Duodenal mucosa (tissue), 2 donors: ENCODE data around the gene VTCN1.
"Not testable (repeated sequence)": the region's sequence is repeated elsewhere in the genome, so short reads cannot be mapped to it uniquely, and the experiment has no call there.

ENCODE experiments used
- H3K27ac ChIP-seq: one replicate; pipeline ENCODE4 v1.7.0; 2013; ENCODE audit warnings: low read depth, low read length
- H3K27me3 ChIP-seq, 2 donors: one replicate each; pipeline ENCODE4 v1.7.0; 2013; ENCODE audit warnings: low read length in 2 of 2, control low read depth in 1 of 2; ENCODE audit not compliant: insufficient read depth in 2 of 2, control insufficient read depth in 1 of 2
- H3K36me3 ChIP-seq, 2 donors: one replicate each; pipeline ENCODE4 v1.7.0; 2013; ENCODE audit warnings: low read length in 2 of 2, control low read depth in 1 of 2; ENCODE audit not compliant: insufficient read depth in 2 of 2, control insufficient read depth in 1 of 2
- H3K4me1 ChIP-seq, 2 donors: one replicate each; pipeline ENCODE4 v1.7.0; 2013; ENCODE audit warnings: low read length in 2 of 2, control low read depth in 1 of 2; ENCODE audit not compliant: insufficient read depth in 2 of 2, control insufficient read depth in 1 of 2
- H3K4me3 ChIP-seq, 2 donors: one replicate each; pipeline ENCODE4 v1.7.0; 2013; ENCODE audit warnings: low read length in 2 of 2, low read depth in 1 of 2
- H3K9ac ChIP-seq, 2 donors: one replicate each; pipeline ENCODE4 v1.7.0; 2013; ENCODE audit warnings: low read length in 2 of 2, low read depth in 1 of 2
- H3K9me3 ChIP-seq, 2 donors: one replicate each; pipeline ENCODE4 v1.7.0; 2013; ENCODE audit warnings: low read length in 2 of 2, control low read depth in 1 of 2; ENCODE audit not compliant: control insufficient read depth in 1 of 2

Gene VTCN1

DNA sequence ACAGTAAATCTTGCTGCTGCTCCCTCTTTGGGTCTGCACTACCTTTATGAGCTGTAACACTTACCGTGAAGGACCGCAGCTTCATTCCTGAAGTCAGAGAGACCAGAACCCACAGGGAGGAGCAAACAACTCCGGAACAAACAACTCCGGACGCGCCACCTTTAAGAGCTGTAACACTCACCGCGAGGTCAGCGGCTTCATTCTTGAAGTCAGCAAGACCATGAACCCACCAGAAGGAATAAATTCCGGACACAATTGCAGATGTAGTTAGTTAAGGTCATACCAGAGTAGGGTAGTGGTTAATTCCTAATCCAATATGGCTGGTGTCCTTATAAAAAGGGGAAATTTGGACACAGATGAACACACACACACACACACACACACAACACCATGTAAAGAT lies 37.7 kb downstream of the VTCN1 start:
- Histone ChIP-seq H3K4me3 (no peak overlapping the region), H3K27me3 (no peaks in the 10 kb centered on the region), H3K9ac (no peak overlapping the region), H3K9me3 (no peaks in the 10 kb centered on the region), H3K36me3 (no peaks in the 10 kb centered on the region), H3K4me1 (no peaks in the 10 kb centered on the region), H3K27ac (no peak overlapping the region)

DNA sequence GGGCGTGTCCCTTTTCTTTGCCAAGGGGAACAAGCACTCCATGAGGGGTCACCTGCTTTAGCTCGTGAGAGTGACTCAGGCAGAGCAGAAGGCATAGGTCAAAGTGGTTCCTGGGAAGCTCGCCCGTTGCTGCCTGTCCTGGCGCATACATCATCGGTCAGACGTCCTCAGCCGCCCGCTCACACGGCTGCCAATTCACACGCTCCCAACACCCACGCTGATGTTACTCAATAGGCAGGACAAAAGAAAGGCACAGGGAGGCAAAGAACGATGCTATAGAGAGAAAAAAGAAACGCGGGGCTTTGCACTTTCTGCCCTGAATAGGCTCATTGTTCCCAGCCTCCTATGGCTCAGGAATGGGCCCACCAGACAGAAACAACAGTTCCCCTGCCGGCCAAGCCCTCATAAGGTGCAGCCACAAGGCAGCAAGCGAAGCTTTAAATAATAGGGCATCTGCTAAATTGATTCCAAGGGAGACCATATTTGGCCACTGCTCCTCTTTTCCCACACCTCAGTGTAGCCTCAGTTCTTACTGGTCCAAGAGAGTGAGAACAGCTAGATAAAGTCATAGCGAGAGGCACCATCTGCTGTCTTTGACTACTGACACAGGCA lies 38.7 kb downstream of the VTCN1 start:
- H3K36me3 ChIP-seq: no peaks in the 10 kb centered on the region

GRCh38 chr1:117169871-117170596 lies 40.7 kb downstream of the VTCN1 start:
- H3K4me3 ChIP-seq: no peak overlapping the region
- no peak overlapping the region for H3K27ac ChIP-seq
- H3K36me3 ChIP-seq: no peaks in the 10 kb centered on the region
- H3K27me3 ChIP-seq: no peaks in the 10 kb centered on the region
- H3K4me1 ChIP-seq: no peaks in the 10 kb centered on the region
- H3K9me3 ChIP-seq: no peaks in the 10 kb centered on the region
- no peak overlapping the region for H3K9ac ChIP-seq

More for the DNA sequence above, 38.7 kb downstream of the VTCN1 start:
- Histone ChIP-seq H3K4me3 (no peak overlapping the region), H3K9me3 (no peaks in the 10 kb centered on the region), H3K9ac (no peak overlapping the region), H3K27me3 (no peaks in the 10 kb centered on the region), H3K4me1 (no peaks in the 10 kb centered on the region), H3K27ac (no peak overlapping the region)

DNA sequence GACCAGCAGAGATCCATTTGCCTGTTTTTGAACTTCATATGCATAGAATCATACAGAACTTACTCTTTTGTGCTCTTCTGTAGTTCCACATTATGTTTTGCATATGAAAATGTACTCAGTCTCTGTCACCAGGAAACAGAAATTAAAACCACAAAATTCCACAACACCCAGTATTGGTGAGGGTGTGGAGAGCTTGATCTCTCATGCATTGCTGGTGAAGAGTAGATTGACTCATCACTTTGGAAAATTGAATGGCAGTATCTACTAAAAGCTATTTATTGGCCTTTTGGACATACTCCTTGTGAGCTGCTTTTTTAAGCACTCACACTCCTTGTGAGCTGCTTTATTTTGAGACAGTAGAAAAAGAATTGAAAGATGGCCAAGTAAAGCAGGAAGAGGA lies 43.3 kb downstream of the VTCN1 start:
- peaks cover 0 to 3% of the 10 kb centered on the region in 2 donors for H3K4me1 ChIP-seq
- H3K27me3 ChIP-seq: peaks cover 0 to 3% of the 10 kb centered on the region in 2 donors
- no peak overlapping the region for H3K4me3 ChIP-seq
- no peak overlapping the region for H3K27ac ChIP-seq
- no peaks in the 10 kb centered on the region for H3K9me3 ChIP-seq
- no peak overlapping the region for H3K9ac ChIP-seq
- H3K36me3 ChIP-seq: no peaks in the 10 kb centered on the region

GRCh38 chr1:117166076-117166475 lies 44.7 kb downstream of the VTCN1 start:
- Histone ChIP-seq H3K9ac (no peak overlapping the region), H3K27me3 (peaks cover 0 to 3% of the 10 kb centered on the region in 2 donors), H3K9me3 (no peaks in the 10 kb centered on the region), H3K4me1 (peaks cover 3 to 4% of the 10 kb centered on the region in 2 donors), H3K4me3 (no peak overlapping the region), H3K36me3 (no peaks in the 10 kb centered on the region), H3K27ac (no peak overlapping the region)

- no peak overlapping the region for H3K4me3 ChIP-seq
Observed at GRCh38 chr1:117164209-117164608, 46.5 kb downstream of the VTCN1 start.

DNA sequence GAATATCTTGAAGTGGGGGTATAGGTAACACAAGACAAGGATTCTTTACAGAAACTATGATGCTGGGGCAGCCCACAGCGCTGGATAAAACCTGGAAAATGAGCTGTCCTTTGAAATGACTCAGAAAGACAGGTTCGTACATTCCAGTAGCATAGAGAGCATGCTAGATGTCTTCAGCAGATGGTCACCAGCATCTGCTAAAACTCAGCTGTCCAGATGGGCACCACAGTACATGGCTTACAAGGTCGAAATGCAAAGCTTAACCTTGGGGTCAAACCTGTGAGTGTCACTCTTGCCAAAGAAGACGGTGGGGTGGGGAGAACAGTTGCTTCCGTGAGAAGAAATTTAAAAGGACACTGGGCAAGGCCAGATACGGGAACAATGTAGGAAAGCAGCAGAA lies 47.9 kb downstream of the VTCN1 start:
- Histone ChIP-seq H3K9ac (no peak overlapping the region), H3K9me3 (no peaks in the 10 kb centered on the region), H3K27ac (no peak overlapping the region), H3K4me1 (peaks cover 3 to 4% of the 10 kb centered on the region in 2 donors), H3K4me3 (no peak overlapping the region), H3K36me3 (no peaks in the 10 kb centered on the region), H3K27me3 (peaks cover 0 to 3% of the 10 kb centered on the region in 2 donors)

More at GRCh38 chr1:117164209-117164608, 46.5 kb downstream of the VTCN1 start:
- Histone ChIP-seq H3K27ac (no peak overlapping the region), H3K9me3 (no peaks in the 10 kb centered on the region), H3K27me3 (peaks cover 0 to 3% of the 10 kb centered on the region in 2 donors), H3K9ac (no peak overlapping the region), H3K36me3 (no peaks in the 10 kb centered on the region), H3K4me1 (peaks cover 3 to 4% of the 10 kb centered on the region in 2 donors)

DNA sequence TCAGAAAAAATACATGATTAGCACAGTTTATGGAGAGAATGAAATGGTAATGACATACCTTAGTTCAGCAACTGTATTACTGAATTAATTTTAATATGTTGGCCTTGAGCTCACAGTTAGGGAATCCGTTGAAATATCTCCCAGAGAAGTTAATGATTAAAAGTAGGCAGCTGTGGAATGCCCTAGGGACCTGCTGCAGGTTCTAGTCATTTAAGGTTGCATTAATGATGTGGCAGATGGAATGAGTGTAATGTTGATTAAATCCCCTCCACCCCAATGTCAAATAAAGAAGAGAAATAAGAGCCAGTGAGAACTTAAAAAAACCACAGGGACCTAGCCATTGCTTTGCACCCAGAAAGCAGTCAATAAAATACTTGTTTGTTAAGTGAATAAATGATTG lies 48.8 kb downstream of the VTCN1 start:
- no peaks in the 10 kb centered on the region for H3K36me3 ChIP-seq
- no peak overlapping the region for H3K4me3 ChIP-seq
- H3K9ac ChIP-seq: no peak overlapping the region
- H3K27me3 ChIP-seq: peaks cover 0 to 3% of the 10 kb centered on the region in 2 donors
- H3K9me3 ChIP-seq: no peaks in the 10 kb centered on the region
- H3K4me1 ChIP-seq: peaks cover 3 to 4% of the 10 kb centered on the region in 2 donors
- no peak overlapping the region for H3K27ac ChIP-seq

DNA sequence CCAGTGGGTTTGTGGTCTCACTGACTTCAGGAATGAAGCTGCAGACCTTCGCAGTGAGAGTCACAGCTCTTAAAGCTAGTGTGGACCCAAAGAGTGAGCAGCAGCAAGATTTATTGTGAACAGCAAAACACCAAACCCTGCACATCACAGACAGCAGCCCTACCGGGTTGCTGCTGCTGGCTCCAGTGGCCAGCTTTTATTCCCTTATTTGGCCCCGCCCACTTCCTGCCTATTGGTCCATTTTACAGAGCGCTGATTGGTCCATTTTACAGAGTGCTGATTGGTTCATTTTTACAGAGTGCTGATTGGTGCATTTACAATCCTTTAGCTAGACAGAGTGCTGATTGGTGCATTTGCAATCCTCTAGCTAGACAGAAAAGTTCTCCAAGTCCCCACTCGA lies 59.4 kb downstream of the VTCN1 start:
- H3K9ac ChIP-seq, H3K27me3 ChIP-seq, H3K36me3 ChIP-seq, H3K9me3 ChIP-seq, H3K4me3 ChIP-seq, H3K4me1 ChIP-seq, H3K27ac ChIP-seq: not testable (repeated sequence)

DNA sequence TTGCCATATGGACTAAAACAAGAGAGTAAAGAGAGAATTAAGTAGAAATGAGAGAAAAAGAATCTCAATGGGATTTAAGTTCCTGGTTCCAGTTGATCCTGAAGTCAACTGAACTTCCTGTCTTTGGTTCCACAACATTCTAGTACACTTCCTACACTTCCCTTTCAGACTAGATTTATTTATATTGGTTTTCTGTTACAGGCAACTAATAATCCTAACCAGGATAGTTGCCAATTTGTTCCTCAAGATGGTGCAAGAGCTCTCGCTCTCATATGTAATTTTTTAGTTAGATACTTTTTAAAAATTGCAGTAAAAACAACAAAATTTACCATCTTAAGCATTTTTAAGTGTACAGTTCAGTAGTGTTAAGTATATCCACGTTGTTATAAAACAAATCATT lies 60.4 kb downstream of the VTCN1 start:
- no peaks in the 10 kb centered on the region for H3K4me1 ChIP-seq
- H3K9me3 ChIP-seq: no peaks in the 10 kb centered on the region
- H3K4me3 ChIP-seq: no peak overlapping the region
- H3K9ac ChIP-seq: no peak overlapping the region
- no peak overlapping the region for H3K27ac ChIP-seq
- H3K27me3 ChIP-seq: peaks cover 0 to 1% of the 10 kb centered on the region in 2 donors
- H3K36me3 ChIP-seq: no peaks in the 10 kb centered on the region
